Osteocyte (in vitro differentiated cells): ENCODE data around the gene TSHZ2. TPM values are rescaled to one million over a fixed set of nuclear protein-coding genes. Genes with fewer than 3 reads are reported as not detected.

Experiments
- DNase-seq: peaks from one replicate; pipeline ENCODE4 v3.0.0; 2021; ENCODE audit warnings: mixed read lengths; ENCODE audit not compliant: unreplicated experiment; ENCODE audit errors: extremely low spot score
- H3K27ac Mint-ChIP-seq: one replicate; pipeline ENCODE4 v1.8.0; 2021; ENCODE audit warnings: mild to moderate bottlenecking, mixed read lengths; ENCODE audit not compliant: unreplicated experiment
- H3K27me3 Mint-ChIP-seq: one replicate; pipeline ENCODE4 v1.8.0; 2021; ENCODE audit warnings: mixed read lengths; ENCODE audit not compliant: unreplicated experiment
- H3K36me3 Mint-ChIP-seq: one replicate; pipeline ENCODE4 v1.8.0; 2021; ENCODE audit warnings: mixed read lengths; ENCODE audit not compliant: unreplicated experiment
- H3K4me1 Mint-ChIP-seq: one replicate; pipeline ENCODE4 v1.8.0; 2021; ENCODE audit warnings: mixed read lengths; ENCODE audit not compliant: unreplicated experiment
- H3K4me3 Mint-ChIP-seq: one replicate; pipeline ENCODE4 v1.8.0; 2021; ENCODE audit warnings: mild to moderate bottlenecking, moderate library complexity, mixed read lengths; ENCODE audit not compliant: unreplicated experiment
- H3K9me3 Mint-ChIP-seq: one replicate; pipeline ENCODE4 v1.8.0; 2021; ENCODE audit warnings: mixed read lengths; ENCODE audit not compliant: unreplicated experiment
- CTCF ChIP-seq: fragments of 200-600 bp; sonication (generic); IDR thresholded peaks from 2 replicates; pipeline ENCODE4 v1.5.0; 2021; ENCODE audit warnings: antibody characterized with exemption, mild to moderate bottlenecking, moderate library complexity
- total RNA-seq: library from RNA; stranded (reverse); gene quantifications from 2 replicates; pipeline ENCODE4 v1.2.1, GENCODE V29; 2021

TSHZ2 gene
- total RNA-seq, 1 donor from 2014 or later, result not detected

- Mint-ChIP-seq H3K27me3 (peaks cover 42% of the 10 kb centered on the region), H3K27ac (no peak overlapping the region), H3K9me3 (no peaks in the 10 kb centered on the region), H3K4me3 (no peak overlapping the region), H3K4me1 (peaks cover 6% of the 10 kb centered on the region), H3K36me3 (no peaks in the 10 kb centered on the region)
- TF ChIP-seq CTCF, result no peak
- no peak for DNase-seq
These were observed 3.8 kb downstream of the TSHZ2 start for GRCh38 chr20:52975803-52976531.

- Mint-ChIP-seq H3K4me1 (no peaks in the 10 kb centered on the region), H3K9me3 (no peaks in the 10 kb centered on the region), H3K27me3 (peaks cover 20% of the 10 kb centered on the region), H3K27ac (no peak overlapping the region), H3K36me3 (no peaks in the 10 kb centered on the region), H3K4me3 (no peak overlapping the region)
- TF ChIP-seq CTCF, result no peak
- DNase-seq, result no peak
These were observed 6.7 kb downstream of the TSHZ2 start for GRCh38 chr20:52978851-52979250.

- H3K9me3 Mint-ChIP-seq, result peaks cover 9% of the 10 kb centered on the region
- H3K27ac Mint-ChIP-seq, result no peak overlapping the region
- DNase-seq, result no peak
- TF ChIP-seq CTCF, result no peak
- no peaks in the 10 kb centered on the region for H3K4me1 Mint-ChIP-seq
- H3K4me3 Mint-ChIP-seq, result no peak overlapping the region
- no peaks in the 10 kb centered on the region for H3K36me3 Mint-ChIP-seq
- peaks cover 4% of the 10 kb centered on the region for H3K27me3 Mint-ChIP-seq
These were observed 8.9 kb downstream of the TSHZ2 start for GRCh38 chr20:52981051-52981450.

- no peak for TF ChIP-seq CTCF
- Mint-ChIP-seq H3K9me3 (peaks cover 9% of the 10 kb centered on the region), H3K27me3 (peaks cover 3% of the 10 kb centered on the region), H3K4me3 (no peak overlapping the region), H3K27ac (no peak overlapping the region), H3K4me1 (no peaks in the 10 kb centered on the region), H3K36me3 (no peaks in the 10 kb centered on the region)
- DNase-seq, result no peak
These were observed 11.7 kb downstream of the TSHZ2 start for GRCh38 chr20:52983726-52984450.

GRCh38 chr20:52984451-52984810 is 12.3 kb downstream of the TSHZ2 start:
- no peak for TF ChIP-seq CTCF
- Mint-ChIP-seq H3K4me3 (no peak overlapping the region), H3K27me3 (peaks cover 3% of the 10 kb centered on the region), H3K9me3 (peaks cover 9% of the 10 kb centered on the region), H3K36me3 (no peaks in the 10 kb centered on the region), H3K27ac (no peak overlapping the region), H3K4me1 (no peaks in the 10 kb centered on the region)
- no peak for DNase-seq
